HepG2 (cell line): ENCODE measurements around the gene DOLK. TPM values are rescaled to one million over a fixed set of nuclear protein-coding genes. Genes with fewer than 3 reads are reported as not detected.

Source experiments
- BHLHE40 ChIP-seq: IDR thresholded peaks from 2 replicates; pipeline ENCODE4 v1.6.1; 2011; ENCODE audit warnings: low read length, improper control_type of control experiment
- FOXC1 ChIP-seq: sonication (generic); formaldehyde crosslinking; IDR thresholded peaks from 2 replicates; pipeline ENCODE4 v1.8.0; 2022; ENCODE audit warnings: mild to moderate bottlenecking, missing genetic modification reagents, borderline replicate concordance
- FOXK1 ChIP-seq: sonication (generic); formaldehyde crosslinking; IDR thresholded peaks from 2 replicates; pipeline ENCODE4 v1.4.0; 2020; ENCODE audit warnings: low read depth, missing genetic modification reagents, borderline replicate concordance
- HIC2 ChIP-seq: sonication (generic); formaldehyde crosslinking; IDR thresholded peaks from 2 replicates; pipeline ENCODE4 v1.9.0; 2022; ENCODE audit warnings: low read depth, missing genetic modification reagents
- HNRNPUL1 ChIP-seq: fragments of 200-400 bp; formaldehyde crosslinking; IDR thresholded peaks from 2 replicates; pipeline ENCODE4 v1.6.1; 2017; ENCODE audit warnings: low read depth, mild to moderate bottlenecking, low read length, moderate library complexity
- KDM2A ChIP-seq: sonication (generic); formaldehyde crosslinking; IDR thresholded peaks from 2 replicates; pipeline ENCODE4 v1.4.0; 2020; ENCODE audit warnings: low read depth, missing genetic modification reagents, borderline replicate concordance
- MXI1 ChIP-seq: IDR thresholded peaks from 3 replicates; pipeline ENCODE4 v1.6.1; 2012; ENCODE audit warnings: low read depth, low read length, inconsistent platforms, borderline replicate concordance
- PHF20 ChIP-seq: sonication (generic); formaldehyde crosslinking; IDR thresholded peaks from 2 replicates; pipeline ENCODE4 v1.5.0; 2020; ENCODE audit warnings: mild to moderate bottlenecking, missing genetic modification reagents
- PTBP1 ChIP-seq: fragments of 200-400 bp; formaldehyde crosslinking; IDR thresholded peaks from 2 replicates; pipeline ENCODE4 v1.6.1; 2018; ENCODE audit warnings: low read length, low read depth; ENCODE audit not compliant: poor library complexity, severe bottlenecking
- RARA ChIP-seq: IDR thresholded peaks from 2 replicates; pipeline ENCODE4 v1.6.1; 2016; ENCODE audit warnings: missing genetic modification reagents, missing compliant biosample characterization
- RFXAP ChIP-seq: sonication (generic); formaldehyde crosslinking; IDR thresholded peaks from 2 replicates; pipeline ENCODE4 v1.4.0; 2020; ENCODE audit warnings: missing genetic modification reagents, borderline replicate concordance
- RNF219 ChIP-seq: sonication (generic); formaldehyde crosslinking; IDR thresholded peaks from 2 replicates; pipeline ENCODE4 v1.5.0; 2020; ENCODE audit warnings: mild to moderate bottlenecking, missing genetic modification reagents
- RXRA ChIP-seq: sonication (generic); formaldehyde crosslinking; IDR thresholded peaks from 2 replicates; pipeline ENCODE4 v1.5.1; 2020; ENCODE audit warnings: missing genetic modification reagents
- THYN1 ChIP-seq: sonication (generic); formaldehyde crosslinking; IDR thresholded peaks from 2 replicates; pipeline ENCODE4 v1.8.1; 2023; ENCODE audit warnings: low read depth, mild to moderate bottlenecking, moderate library complexity, missing genetic modification reagents, borderline replicate concordance
- ZNF562 ChIP-seq: sonication (generic); formaldehyde crosslinking; IDR thresholded peaks from 2 replicates; pipeline ENCODE4 v1.8.0; 2022; ENCODE audit warnings: missing genetic modification reagents, borderline replicate concordance
- ZNF614 ChIP-seq: IDR thresholded peaks from 2 replicates; pipeline ENCODE4 v1.6.1; 2018; ENCODE audit warnings: missing biosample characterization, missing genetic modification reagents, inconsistent platforms, borderline replicate concordance
- ZNF660 ChIP-seq: sonication (generic); formaldehyde crosslinking; IDR thresholded peaks from 2 replicates; pipeline ENCODE4 v1.5.1; 2020; ENCODE audit warnings: mild to moderate bottlenecking, low read depth, missing genetic modification reagents, borderline replicate concordance
- ZNF781 ChIP-seq: sonication (generic); formaldehyde crosslinking; IDR thresholded peaks from 2 replicates; pipeline ENCODE4 v1.5.1; 2020; ENCODE audit warnings: borderline replicate concordance, mild to moderate bottlenecking, missing genetic modification reagents; ENCODE audit errors: not compliant biosample characterization
- polyA plus RNA-seq, 8 experiments: library from polyadenylated mRNA; depleted of rRNA in 3 of 8; stranded (reverse) in 7 of 8; unstranded in 1 of 8; fragments of >200 nt; fragmentation: Illumina TruSeq in 4 of 8; extraction: Trizol in 4 of 8; gene quantifications; 2 replicates each; pipeline versions ENCODE4 v1.2.1 to v1.2.3, GENCODE V29; 2011 to 2016; ENCODE audit warnings: low read depth in 4 of 8, missing spikeins in 1 of 8, mixed read lengths in 1 of 8; ENCODE audit not compliant: insufficient read depth in 1 of 8
- total RNA-seq, 5 experiments: library from RNA; depleted of rRNA; stranded (reverse); fragments of >200 nt; fragmentation: Illumina TruSeq; extraction: Trizol; gene quantifications; 2 replicates each; pipeline ENCODE4 v1.2.3, GENCODE V29; 2016; ENCODE audit warnings: low read depth in 1 of 5
- TF ChIP-seq, protein P1 (sequence below): sonication (generic); formaldehyde crosslinking; IDR thresholded peaks from 2 replicates; pipeline ENCODE4 v1.8.1; 2023; ENCODE audit warnings: mild to moderate bottlenecking, missing genetic modification reagents
- TF ChIP-seq, protein P2 (sequence below): sonication (generic); formaldehyde crosslinking; conservative IDR thresholded peaks from 2 replicates; pipeline ENCODE4 v1.4.0; 2020; ENCODE audit warnings: mild to moderate bottlenecking, missing genetic modification reagents, moderate library complexity

Gene DOLK
- total and polyA plus RNA-seq, 2 of the 13 experiments (the other 11 are each of a cell fraction or from before 2014, with no cell fraction given) = 15.4 to 18.7 TPM

GRCh38 chr9:128919402-128920089, 27.9 kb downstream of the DOLK start (continued):
- no peak for TF ChIP-seq RNF219
- TF ChIP-seq THYN1 = no peak
- 0 out of 2 replicates have a peak, but pooled peaks have one; percentile 48 for TF ChIP-seq ZNF614 (CRISPR knock-in tag)
- no peak for TF ChIP-seq RFXAP (CRISPR knock-in tag)
- no peak for TF ChIP-seq ZNF562 (CRISPR knock-in tag)
- TF ChIP-seq, protein P1, sequence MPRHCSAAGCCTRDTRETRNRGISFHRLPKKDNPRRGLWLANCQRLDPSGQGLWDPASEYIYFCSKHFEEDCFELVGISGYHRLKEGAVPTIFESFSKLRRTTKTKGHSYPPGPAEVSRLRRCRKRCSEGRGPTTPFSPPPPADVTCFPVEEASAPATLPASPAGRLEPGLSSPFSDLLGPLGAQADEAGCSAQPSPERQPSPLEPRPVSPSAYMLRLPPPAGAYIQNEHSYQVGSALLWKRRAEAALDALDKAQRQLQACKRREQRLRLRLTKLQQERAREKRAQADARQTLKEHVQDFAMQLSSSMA (CRISPR knock-in tag) = no peak
- TF ChIP-seq RXRA = peak; percentile 33; the same call in 1 of the 2 replicates
- no peak for TF ChIP-seq FOXK1 (CRISPR knock-in tag)
- peak; percentile 32; the same call in 1 of the 2 replicates for TF ChIP-seq KDM2A (CRISPR knock-in tag)
- no peak for TF ChIP-seq PTBP1
- no peak for TF ChIP-seq FOXC1 (CRISPR knock-in tag)
- no peak for TF ChIP-seq HNRNPUL1
- TF ChIP-seq BHLHE40 = no peak
- TF ChIP-seq HIC2 (CRISPR knock-in tag) = no peak; the same call in 1 of the 2 replicates
- TF ChIP-seq PHF20 (CRISPR knock-in tag) = no peak
- TF ChIP-seq ZNF660 (CRISPR knock-in tag) = no peak
- TF ChIP-seq MXI1 = no peak
- TF ChIP-seq RARA (CRISPR knock-in tag) = peak; percentile 55
- TF ChIP-seq ZNF781 (CRISPR knock-in tag) = no peak
- TF ChIP-seq, protein P2, sequence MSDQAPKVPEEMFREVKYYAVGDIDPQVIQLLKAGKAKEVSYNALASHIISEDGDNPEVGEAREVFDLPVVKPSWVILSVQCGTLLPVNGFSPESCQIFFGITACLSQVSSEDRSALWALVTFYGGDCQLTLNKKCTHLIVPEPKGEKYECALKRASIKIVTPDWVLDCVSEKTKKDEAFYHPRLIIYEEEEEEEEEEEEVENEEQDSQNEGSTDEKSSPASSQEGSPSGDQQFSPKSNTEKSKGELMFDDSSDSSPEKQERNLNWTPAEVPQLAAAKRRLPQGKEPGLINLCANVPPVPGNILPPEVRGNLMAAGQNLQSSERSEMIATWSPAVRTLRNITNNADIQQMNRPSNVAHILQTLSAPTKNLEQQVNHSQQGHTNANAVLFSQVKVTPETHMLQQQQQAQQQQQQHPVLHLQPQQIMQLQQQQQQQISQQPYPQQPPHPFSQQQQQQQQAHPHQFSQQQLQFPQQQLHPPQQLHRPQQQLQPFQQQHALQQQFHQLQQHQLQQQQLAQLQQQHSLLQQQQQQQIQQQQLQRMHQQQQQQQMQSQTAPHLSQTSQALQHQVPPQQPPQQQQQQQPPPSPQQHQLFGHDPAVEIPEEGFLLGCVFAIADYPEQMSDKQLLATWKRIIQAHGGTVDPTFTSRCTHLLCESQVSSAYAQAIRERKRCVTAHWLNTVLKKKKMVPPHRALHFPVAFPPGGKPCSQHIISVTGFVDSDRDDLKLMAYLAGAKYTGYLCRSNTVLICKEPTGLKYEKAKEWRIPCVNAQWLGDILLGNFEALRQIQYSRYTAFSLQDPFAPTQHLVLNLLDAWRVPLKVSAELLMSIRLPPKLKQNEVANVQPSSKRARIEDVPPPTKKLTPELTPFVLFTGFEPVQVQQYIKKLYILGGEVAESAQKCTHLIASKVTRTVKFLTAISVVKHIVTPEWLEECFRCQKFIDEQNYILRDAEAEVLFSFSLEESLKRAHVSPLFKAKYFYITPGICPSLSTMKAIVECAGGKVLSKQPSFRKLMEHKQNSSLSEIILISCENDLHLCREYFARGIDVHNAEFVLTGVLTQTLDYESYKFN (CRISPR knock-in tag) = peak; percentile 59
